SK-MEL-5 (cell line): ENCODE measurements around the gene LIG4. TPM values are rescaled to one million over a fixed set of nuclear protein-coding genes. Genes with fewer than 3 reads are reported as not detected.
"Not testable (repeated sequence)": the region's sequence is repeated elsewhere in the genome, so short reads cannot be mapped to it uniquely, and the experiment has no call there.

ENCODE experiments used
- DNase-seq: peaks from one replicate; pipeline ENCODE4 v3.0.0-alpha.2; 2016; ENCODE audit warnings: low read depth, low spot score
- in situ Hi-C: cut with HindIII; loops from 2 replicates; pipeline ENCODE4 v1.10.0; 2016; ENCODE audit warnings: low sequenced_read_pairs, high pct_unique_total_duplicates, low pct_unique_long_range_greater_than_20kb
- polyA plus RNA-seq, 2 experiments: library from polyadenylated mRNA; depleted of rRNA; stranded (reverse); fragments of >200 nt; gene quantifications; 2 replicates each; pipeline ENCODE4 v1.2.3, GENCODE V29; 2015
- total RNA-seq: library from RNA; depleted of rRNA; stranded (reverse); fragments of >200 nt; shearing (Covaris generic); gene quantifications from 2 replicates; pipeline ENCODE4 v1.2.3, GENCODE V29; 2014; rRNA removed

The LIG4 gene
- 14.0 and 16.7 TPM in 2 replicates for total RNA-seq
- polyA plus RNA-seq (2015; cell fraction: cytosol; rRNA removed): 10.1 and 11.2 TPM in 2 replicates
- 36.3 and 38.1 TPM in 2 replicates for polyA plus RNA-seq (2015; cell fraction: nucleus; rRNA removed)

DNA sequence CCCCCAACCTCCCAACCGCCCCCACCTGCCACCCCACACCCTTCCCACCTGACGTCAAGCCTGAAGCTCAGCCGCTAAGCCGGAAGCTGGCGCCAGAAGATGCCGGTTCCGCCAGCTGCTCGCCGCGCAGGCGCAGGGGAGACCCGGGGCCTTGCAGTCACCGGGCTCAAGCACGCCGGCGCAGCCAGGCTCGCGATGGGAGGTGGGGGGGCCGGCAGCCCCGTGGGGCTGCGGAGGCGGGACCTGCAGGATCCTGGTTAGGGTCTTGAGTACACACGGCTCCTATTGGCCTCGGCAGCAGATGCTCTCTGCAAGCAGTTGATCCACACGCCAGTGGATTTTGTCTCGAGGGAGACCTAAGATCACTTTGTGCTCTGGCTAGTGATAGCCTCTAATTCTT lies at the start of gene LIG4:
LIG4 (minus strand) TSS at position 101 of the 400 bp plus-strand sequence. CDS start 4,268 bp downstream, outside the sequence.
- in situ Hi-C loops: no loop called here
- DNase-seq: peak; percentile 91

DNA sequence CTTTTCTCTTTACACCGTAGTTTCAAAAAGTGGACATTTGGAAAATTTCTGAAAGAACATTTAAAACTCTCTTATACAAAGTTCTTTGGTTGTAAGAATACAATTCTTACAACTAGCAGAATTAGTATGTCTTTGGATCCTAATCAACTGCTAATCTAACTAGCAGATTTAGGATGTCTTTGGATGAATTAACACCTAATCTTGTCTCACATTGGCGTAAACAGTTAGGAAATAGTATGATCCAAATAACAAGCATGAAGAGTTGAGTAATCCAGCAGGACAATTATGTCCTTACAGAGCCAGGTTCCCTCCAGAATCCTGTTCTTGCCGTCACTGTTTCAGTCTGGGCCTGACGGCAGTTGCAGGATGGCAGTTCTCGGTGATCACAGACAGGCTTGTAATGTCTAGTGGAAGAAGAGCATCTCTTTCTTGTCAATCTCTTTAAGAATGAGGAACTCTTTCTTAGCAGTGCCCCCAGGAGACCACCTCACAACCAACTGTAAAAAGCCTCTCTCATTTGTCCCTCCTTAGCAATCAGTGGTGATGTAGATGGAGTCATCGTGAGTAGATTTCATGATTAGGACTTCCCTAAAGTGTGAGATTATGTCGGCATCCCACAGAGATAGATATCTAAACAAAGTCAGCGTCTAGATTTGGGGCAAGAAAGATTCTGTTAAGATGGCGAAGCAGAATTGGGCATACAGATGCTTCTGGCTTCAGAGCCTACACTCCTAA lies 48.5 kb upstream of the LIG4 start:
- DNase-seq: no peak
- in situ Hi-C loops: no loop called here

DNA sequence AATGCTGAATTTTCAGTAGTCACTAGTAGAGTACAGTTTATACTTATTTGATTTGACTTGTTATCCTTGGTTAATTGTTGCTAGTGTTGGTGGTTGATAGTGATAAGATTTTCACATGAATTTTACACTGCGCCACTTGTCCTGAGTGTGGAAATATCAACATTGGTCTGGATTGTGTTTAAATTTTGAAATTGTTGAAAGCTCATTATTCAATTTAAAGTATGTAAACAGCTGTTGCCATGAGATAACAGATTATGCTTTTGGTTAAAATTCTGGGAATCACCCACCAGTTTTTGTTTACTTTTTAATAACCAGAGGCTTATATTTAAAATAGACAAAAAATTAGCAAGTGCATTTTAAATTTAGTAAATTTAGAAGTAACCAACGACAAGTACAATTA lies 41.9 kb upstream of the LIG4 start:
- no peak for DNase-seq
- in situ Hi-C loops: no loop called here

DNA sequence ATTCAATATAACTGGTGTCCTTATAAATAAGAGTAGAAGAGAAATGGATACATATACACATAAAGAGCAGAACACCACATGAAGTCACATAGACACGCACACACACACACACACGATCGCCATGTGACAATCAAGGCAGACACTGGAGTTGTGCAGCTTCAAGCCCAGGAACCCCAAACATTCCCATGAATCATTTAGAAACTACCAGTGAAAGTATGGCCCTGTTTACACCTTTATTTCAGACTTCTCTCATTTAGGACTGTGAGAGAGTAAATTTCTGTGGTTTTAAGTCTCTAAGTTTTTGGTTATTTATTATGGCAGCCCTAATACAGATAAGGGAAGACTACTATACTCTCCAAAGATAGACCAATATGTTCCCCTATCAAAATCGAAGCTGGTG lies 33.8 kb upstream of the LIG4 start:
- DNase-seq: no peak
- in situ Hi-C loops: no loop called here

DNA sequence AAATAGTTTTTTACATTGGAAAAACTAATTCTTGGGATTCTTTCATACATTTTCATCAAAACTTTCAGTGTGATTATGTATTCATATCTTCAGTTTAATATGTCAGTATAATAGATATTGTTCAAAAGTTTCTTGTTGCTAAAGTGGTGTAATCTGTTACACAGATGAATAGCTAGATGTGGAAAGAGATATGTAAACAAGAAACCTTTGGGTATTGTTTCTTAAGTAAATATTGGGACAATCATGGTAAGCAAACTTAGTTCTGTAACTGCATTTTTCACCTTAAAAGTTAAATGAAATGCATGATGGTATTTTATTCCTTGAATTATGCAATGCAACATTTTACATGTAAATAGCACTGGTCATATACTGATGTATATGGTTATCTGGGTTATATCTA lies 15.0 kb upstream of the LIG4 start:
- DNase-seq: no peak
- in situ Hi-C loops: no loop called here

DNA sequence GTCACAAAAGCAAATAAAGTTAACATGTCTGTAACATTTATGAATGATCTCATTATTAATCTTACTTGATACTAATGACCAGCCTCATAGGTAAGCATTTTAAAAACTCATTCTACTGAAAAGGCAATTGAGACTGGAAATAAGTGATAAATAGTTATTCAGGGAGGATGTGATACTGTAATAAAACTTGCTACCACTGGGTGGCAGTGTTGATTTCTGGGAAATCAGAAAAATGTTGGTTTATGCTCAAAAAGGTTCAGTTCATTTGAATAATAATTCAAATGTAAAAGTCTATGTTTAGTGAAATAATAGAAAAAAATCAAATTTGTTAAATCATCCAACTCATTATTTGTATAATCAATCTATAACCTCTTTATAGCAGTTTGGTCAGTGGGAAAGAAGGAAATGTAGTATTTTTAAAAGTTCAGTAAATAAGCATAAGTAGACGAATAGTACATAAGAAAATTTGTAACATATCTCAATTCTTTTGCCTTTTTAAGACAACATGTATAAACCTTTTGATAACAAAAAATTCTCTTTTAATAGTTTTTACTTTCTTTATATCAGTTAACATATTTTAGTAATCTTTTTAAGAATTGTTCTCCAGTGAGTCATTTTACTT lies 12.4 kb upstream of the LIG4 start:
- in situ Hi-C loops: no loop called here
- peak; percentile 59 for DNase-seq

DNA sequence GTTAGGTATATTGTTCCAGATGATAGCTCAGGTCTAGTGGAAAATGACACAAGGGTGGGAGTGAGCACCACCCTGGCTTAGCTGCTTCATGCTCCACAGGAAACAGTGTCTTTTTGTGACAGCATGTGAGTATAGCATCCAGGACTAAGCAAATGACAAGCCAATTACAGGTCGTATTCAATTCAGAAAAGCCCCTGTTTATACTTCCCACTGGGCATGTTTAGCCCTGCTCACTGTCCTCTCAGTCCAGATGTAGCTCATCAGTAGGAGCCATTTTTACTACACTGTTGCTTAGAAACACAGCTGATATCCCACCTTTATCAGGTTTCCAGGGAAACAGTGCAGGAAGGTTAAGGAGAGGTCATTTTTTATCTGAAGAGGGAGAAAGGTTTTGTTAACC lies 10.8 kb upstream of the LIG4 start:
- no peak for DNase-seq
- in situ Hi-C loops: no loop called here

DNA sequence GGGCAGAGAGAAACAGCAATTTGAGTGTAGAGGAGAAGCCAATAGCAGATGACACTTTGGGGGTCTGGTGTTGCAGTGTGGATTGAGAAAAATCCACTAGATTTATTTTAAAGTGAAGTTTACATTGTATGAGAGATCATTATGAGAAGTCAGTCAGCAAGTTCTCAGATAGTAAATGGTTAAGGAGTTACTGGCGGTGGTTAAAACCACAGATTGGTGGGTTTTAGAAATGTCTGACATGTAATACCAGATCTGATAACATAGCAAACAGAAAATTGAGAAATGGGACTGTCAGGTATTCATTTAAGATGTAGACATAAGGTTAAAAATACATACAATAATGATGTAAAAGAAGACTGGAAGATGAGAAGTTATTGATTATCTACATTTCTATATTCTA lies 10.1 kb upstream of the LIG4 start:
- DNase-seq: no peak
- in situ Hi-C loops: no loop called here

DNA sequence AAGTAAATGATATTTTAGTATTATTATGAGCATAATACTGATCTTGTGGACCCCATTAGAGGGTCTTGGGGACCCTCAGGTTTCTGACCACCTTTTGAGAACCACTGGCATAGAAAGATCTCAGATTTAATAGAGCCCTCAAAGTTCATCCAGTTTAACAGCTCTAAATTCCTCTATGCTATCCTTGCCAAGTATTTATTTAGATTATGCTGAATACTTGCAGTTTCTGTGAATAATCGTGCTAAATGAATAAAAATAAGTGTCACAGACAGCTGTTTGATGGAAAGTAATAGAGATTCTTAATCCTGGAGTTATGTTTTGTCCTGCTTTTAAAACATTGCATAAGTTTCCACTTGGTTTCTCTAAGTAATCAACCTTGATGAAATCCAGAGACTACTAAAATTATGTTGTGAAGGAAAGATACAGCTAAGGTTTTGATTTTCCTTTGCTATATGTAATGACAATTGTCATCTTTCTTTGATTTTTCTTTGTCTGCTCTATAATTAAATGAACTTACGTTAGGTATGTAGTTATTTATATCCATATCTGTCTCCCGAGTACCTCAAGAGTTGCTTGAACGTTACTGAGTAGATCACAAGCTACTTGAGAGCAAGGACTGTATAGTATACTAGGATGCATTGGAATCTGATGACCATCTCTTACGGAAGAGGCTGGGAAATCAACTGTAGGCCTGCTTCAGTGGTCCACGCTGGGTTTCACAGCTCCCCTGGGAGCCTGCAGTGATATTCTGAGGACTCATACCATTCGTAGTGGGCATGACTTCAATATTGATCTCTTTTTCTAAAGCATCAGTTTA lies 8.6 kb upstream of the LIG4 start:
- DNase-seq: no peak
- in situ Hi-C loops: no loop called here

DNA sequence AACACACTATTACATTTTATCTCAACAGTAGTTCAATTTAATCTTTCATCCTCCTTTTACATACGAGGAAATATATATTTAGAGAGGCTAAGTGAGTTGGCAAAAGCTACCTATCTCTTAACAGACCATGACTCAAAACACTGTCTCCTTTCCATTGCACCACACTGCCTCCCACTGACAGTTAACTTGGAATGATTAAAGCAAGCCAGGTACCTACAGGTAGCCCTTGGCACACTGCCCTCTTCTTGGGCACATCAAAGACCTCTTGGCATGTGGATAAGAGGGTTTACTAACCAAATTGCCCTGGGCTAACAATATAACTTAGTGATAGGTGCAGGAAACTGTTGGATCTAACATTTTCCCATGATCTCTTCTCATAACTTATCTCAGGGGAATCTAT lies 4.7 kb upstream of the LIG4 start:
- DNase-seq: no peak
- in situ Hi-C loops: no loop called here

DNA sequence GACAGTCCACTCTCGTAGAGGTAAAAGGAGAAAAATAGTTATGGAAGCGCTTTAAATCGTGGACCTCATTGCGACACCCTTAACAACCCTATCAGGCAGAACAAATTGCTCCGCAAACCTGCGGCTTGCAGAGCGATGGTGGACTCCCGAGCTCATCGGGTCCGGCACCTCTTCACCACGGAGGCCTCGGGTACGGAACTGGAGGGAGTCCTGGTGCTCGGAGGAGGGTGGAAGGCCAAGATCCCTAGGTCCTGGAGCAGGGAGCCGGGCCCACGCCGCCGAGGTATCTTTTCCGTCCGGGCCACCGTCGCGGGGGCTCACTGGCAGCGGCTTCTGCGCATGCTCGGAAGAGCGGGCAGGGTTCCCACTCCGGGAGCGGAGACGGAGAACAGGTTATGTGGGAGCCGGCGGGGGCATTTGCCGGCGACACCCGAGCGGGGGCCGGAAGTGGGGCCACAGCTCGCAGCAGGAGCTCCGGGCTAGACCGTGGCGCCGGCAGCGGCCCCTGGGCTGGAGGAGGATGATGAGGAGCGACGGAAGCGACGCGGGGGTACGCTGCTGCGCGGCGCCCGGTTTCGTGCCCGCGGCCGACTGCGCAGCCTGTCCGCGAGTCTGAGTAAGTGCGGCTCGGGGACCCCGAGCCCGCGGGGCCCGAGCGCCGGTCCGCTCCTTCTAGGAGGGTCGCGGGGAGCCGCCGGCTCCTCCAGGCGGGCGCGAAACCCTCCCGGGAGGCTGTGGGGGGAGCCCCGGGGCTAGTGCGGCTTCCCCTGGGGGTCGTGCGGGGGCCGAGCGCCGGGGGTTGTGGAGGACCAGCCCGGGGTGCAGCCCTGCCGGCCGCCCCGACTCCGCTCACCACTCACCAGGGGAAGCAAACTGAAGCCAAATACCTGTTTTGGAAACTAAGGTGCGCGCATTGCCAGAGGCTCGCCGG lies 3.0 kb upstream of the LIG4 start, which contains the start of gene ABHD13:
ABHD13 (plus strand) TSS at position 349 of the 931 bp plus-strand sequence. CDS start 10,827 bp downstream, outside the sequence.
- peak; percentile 93 for DNase-seq
- in situ Hi-C loops: no loop called here

DNA sequence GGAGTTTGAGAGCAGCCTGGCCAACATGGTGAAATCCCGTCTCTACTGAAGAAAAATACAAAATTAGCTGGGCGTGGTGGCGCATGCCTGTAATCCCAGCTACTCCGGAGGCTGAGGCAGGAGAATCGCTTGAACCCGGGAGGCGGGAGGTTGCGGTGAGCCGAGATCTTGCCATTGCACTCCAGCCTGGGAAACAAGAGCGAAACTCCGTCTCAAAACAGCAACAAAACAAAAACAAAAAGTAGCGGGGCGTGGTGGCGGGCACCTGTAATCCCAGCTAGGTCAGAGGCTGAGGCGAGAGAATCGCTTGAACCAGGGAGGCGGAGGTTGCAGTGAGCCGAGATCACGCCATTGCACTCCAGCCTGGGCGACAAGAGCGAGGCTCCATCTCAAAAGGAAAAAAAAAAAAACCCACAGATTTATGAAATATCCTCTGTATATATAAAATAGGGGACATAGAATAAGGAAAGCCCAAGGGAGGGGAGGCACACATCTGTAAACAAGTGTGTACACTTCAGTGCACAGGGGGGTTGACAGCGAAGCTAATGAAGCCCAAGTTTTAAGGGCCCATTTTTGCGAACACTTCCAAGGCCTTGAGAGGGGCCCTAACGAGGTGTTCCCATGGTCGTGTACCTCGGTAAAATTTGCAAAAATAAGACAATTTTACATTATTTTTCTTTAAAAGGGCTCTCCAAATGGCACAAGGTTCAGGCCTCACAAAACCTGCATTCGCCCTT lies 2.1 kb upstream of the LIG4 start:
- DNase-seq, in situ Hi-C loops: not testable (repeated sequence)

DNA sequence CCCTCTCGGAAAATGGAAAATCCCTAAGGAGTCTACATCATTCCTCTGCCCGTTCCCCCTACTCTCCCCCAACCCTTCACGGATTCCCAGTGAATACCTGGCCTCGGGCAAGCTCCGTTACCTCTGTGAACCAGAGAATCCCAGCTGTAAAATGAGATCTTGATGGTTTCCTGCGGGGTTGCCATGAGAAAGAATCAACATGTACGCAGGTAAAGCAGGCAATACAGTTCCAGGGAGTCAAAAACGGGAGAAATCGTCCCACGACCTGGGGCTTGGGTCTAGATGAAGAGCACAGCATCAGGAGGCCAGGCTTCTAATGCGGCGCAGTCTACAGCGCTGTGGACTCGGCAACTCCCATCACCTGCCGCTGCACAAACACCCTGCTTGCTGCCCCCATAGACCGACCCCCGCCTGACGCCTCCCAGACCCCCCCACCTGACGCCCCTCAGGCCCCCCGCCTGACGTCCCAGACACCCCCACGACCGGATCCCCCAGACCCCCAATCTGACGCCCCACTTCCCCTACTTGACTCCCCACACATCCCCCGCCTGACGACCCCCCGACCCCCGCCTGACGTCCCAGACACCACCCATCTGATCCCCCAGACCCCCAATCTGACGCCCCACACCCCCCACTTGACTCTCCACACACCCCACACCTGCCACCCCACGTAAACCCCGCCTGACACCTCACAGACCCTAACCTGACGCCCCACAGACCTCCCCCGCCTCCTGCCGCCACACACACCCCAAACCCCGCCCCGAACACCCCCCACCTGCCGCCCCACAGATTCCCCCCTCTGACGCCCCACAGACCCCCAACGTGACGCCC lies 680 bp downstream of the LIG4 start:
- in situ Hi-C loops: no loop called here

DNA sequence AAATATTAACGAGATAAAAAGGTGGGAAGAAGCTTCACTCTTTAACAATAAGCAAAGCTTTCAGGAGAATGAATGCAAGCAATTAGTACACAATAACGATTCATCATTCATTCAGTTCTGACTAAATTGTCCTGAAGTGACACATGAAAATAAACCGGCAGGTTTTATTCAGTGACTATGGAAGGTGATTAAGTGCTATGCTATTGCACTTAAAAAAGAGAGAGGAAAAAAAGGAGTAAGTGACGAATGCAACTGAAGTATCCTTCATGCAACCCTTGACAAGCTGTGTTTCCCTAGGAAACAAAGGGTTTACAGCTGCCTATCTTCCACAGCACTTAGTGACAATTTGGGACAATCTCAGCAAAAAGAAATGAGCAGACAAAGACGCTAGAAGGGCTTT lies 1.4 kb downstream of the LIG4 start:
- in situ Hi-C loops: no loop called here
- DNase-seq: no peak

More for the DNA sequence above, 680 bp downstream of the LIG4 start:
- no peak for DNase-seq

DNA sequence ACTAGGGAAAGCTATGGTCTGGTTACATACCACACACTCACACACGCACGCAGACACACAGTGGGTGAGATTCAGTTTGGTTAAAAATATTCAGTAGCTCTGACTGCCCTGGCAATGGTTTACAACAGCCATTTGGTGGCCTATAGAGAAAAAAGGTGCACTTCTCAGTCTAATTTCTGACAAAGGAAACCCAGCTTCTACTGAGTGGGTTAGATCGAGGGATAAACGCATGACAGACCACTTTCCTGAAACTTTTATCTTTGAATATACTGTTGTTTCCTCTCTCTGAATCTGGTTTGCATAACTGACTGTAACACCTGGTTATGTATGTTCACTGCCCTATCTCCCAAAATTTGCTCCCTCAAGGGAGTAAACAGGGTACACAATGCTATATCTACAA lies 2.5 kb downstream of the LIG4 start:
- in situ Hi-C loops: no loop called here
- DNase-seq: no peak

DNA sequence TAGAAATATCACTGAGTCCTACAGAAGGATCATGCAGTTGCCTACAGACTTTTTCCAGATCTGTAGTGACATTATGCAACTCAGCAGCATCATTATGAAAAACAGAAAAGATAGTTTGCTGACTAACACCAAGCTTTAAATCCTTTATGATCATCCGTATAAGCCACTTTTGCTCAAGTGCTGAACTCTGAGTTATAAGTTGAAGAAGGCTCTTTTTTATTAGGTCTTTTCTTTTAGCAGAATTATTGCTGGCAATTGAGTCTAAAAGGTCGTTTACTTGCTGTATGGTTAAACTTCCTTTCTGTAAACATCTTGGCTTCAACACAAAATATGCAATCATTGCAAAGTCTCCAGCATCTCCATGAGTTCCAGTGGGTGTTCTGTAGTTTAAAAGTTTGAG lies 4.8 kb downstream of the LIG4 start:
- in situ Hi-C loops: no loop called here
- DNase-seq: no peak
